WI38 (cell line): ENCODE measurements around the gene PIK3CD.

ENCODE experiments used
- H3K4me3 ChIP-seq: 2 replicates; pipeline ENCODE4 v1.5.1; 2011; ENCODE audit warnings: low read depth, mild to moderate bottlenecking, control low read depth, low read length
- TF ChIP-seq, protein P1 (sequence below): IDR thresholded peaks from 2 replicates; pipeline ENCODE4 v1.5.1; 2012; ENCODE audit warnings: low read depth, mild to moderate bottlenecking, control low read depth, low read length

The PIK3CD gene

GRCh38 chr1:9731561-9731960 is 80.0 kb downstream of the PIK3CD start:
- no peak overlapping the region for H3K4me3 ChIP-seq
- TF ChIP-seq, protein P1, sequence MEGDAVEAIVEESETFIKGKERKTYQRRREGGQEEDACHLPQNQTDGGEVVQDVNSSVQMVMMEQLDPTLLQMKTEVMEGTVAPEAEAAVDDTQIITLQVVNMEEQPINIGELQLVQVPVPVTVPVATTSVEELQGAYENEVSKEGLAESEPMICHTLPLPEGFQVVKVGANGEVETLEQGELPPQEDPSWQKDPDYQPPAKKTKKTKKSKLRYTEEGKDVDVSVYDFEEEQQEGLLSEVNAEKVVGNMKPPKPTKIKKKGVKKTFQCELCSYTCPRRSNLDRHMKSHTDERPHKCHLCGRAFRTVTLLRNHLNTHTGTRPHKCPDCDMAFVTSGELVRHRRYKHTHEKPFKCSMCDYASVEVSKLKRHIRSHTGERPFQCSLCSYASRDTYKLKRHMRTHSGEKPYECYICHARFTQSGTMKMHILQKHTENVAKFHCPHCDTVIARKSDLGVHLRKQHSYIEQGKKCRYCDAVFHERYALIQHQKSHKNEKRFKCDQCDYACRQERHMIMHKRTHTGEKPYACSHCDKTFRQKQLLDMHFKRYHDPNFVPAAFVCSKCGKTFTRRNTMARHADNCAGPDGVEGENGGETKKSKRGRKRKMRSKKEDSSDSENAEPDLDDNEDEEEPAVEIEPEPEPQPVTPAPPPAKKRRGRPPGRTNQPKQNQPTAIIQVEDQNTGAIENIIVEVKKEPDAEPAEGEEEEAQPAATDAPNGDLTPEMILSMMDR: no peak

DNA sequence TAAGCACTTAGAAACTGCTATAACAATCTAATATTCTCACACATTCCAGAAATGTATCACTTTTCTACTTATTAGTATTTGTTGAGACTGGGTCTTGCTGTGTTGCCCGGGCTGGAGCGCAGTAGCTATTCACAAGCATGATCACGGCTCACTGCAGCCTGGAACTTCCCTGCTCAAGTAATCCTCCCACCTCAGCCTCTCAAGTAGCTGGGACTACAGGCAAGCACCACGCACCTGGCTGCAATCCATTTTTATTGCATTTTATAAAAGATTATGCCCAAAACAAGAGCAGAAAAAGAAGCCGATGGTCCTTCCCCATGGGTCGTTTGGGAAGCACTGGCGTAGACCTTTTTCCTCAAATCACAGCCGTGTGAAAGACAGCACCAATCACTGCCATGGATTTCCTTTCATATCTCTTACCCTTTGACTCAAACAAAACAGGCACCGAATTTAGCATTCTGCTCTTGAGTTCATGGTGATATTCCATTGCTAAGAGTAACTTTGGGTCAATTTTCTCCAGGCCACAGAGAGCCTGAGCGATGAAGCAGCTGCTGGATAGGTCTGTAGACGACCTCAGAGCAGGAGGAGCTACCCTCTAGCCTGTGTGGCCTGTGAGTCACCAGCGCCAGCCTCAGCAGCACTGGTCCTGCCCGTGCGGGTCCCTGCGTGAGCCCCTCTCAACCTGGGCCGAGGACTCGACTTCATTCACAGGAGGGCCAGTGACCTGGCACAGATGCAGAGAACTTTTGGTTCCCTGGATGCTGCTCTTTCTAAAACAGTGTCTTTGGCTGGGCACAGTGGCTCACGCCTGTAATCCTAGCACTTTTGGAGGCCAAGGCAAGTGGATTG is 80.8 kb downstream of the PIK3CD start:
- TF ChIP-seq, protein P1: no peak
- no peak overlapping the region for H3K4me3 ChIP-seq

DNA sequence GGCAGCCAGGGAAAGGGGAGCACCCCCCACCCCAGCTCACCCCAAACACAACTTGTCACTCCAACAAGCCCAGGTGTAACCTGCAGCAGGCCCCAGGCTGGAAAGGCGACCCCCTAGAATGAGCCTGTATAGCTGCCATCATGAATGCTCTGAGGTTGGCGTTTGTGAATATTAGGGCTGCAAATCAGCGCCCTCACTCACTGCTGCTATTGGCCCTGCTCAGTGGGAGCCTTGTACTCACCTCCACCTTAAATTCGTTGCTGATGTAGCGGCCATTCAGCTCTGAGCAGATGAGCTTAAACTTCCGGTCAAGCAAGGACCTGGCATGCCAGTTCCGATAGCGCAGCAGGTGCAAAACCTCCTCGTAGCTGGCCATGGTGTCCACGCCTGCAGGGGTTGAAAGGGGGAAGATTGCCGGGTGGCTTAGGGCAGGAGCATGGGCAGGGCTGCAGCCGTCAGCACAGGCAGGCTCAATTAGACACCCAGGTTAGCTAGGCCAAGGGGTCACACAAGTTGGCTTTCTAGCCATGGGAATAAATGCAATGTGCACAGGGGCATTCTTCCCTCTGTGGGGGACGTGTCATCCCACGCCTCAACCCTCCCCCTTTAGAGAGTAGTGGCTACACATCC is 81.7 kb downstream of the PIK3CD start:
- TF ChIP-seq, protein P1: no peak
- no peak overlapping the region for H3K4me3 ChIP-seq

GRCh38 chr1:9735800-9736199 is 84.3 kb downstream of the PIK3CD start:
- TF ChIP-seq, protein P1: no peak
- no peak overlapping the region for H3K4me3 ChIP-seq

GRCh38 chr1:9736241-9736640 is 84.7 kb downstream of the PIK3CD start:
- H3K4me3 ChIP-seq: no peak overlapping the region
- TF ChIP-seq, protein P1: no peak

- H3K4me3 ChIP-seq: no peak overlapping the region
- TF ChIP-seq, protein P1: no peak
Measured at GRCh38 chr1:9737057-9737456, 85.5 kb downstream of the PIK3CD start.

DNA sequence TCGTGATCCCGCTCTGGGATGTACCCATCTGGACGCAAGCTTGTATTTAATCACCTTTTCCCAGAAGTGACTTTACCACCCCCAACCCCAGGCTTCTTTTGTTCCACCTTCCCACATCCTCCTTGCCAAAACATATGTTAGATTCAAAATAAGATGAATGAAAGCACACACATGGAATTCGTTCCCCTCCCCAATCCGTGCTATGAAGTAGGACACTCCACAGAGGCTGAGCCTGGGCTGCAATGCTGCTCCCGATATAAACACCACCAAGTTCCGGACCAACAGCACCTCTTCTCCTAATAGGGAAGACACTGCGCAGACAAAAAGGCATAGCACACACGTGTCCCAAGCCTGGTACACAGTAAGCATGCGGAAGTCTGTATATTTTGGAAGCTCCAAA is 86.1 kb downstream of the PIK3CD start:
- TF ChIP-seq, protein P1: no peak
- H3K4me3 ChIP-seq: no peak overlapping the region
